22Rv1 (cell line): ENCODE measurements around the gene SIL1.

ENCODE experiments used
- H3K27ac ChIP-seq: fragments of 450-650 bp; 2 replicates; pipeline ENCODE4 v1.5.1; 2017
- CTCF ChIP-seq: fragments of 450-650 bp; IDR thresholded peaks from 2 replicates; pipeline ENCODE4 v1.5.1; 2017; ENCODE audit warnings: mild to moderate bottlenecking
- ZFX ChIP-seq: fragments of 450-650 bp; IDR thresholded peaks from 2 replicates; pipeline ENCODE4 v1.6.1; 2017; ENCODE audit warnings: antibody characterized with exemption, borderline replicate concordance

Gene SIL1

GRCh38 chr5:138950421-138951031 lies 247.6 kb downstream of the SIL1 start:
- no peak overlapping the region for H3K27ac ChIP-seq
- TF ChIP-seq CTCF (no peak), ZFX (no peak)

GRCh38 chr5:138949988-138950387 lies 248.2 kb downstream of the SIL1 start:
- TF ChIP-seq CTCF: no peak
- no peak for TF ChIP-seq ZFX
- no peak overlapping the region for H3K27ac ChIP-seq

GRCh38 chr5:138949223-138949574 lies 249.0 kb downstream of the SIL1 start:
- TF ChIP-seq ZFX (no peak), CTCF (no peak)
- H3K27ac ChIP-seq: no peak overlapping the region

GRCh38 chr5:138948471-138949222 lies 249.5 kb downstream of the SIL1 start:
- TF ChIP-seq CTCF (no peak), ZFX (no peak)
- no peak overlapping the region for H3K27ac ChIP-seq

- no peak for TF ChIP-seq ZFX
- no peak for TF ChIP-seq CTCF
- no peak overlapping the region for H3K27ac ChIP-seq
These were observed 250.4 kb downstream of the SIL1 start for GRCh38 chr5:138947780-138948179.

GRCh38 chr5:138946831-138947560 lies 251.2 kb downstream of the SIL1 start:
- no peak overlapping the region for H3K27ac ChIP-seq
- no peak for TF ChIP-seq ZFX
- TF ChIP-seq CTCF: no peak

GRCh38 chr5:138946241-138946623 lies 251.9 kb downstream of the SIL1 start:
- no peak overlapping the region for H3K27ac ChIP-seq
- TF ChIP-seq CTCF: no peak
- TF ChIP-seq ZFX: no peak
